Measurements from ENCODE around the gene GALNT14. TPM values are rescaled to one million over a fixed set of nuclear protein-coding genes. Genes with fewer than 3 reads are reported as not detected.

The GALNT14 gene
- total and polyA plus RNA-seq, 9 of the 15 experiments (the other 6 are each of a cell fraction or from before 2014, with no cell fraction given), result 0.11 TPM; not detected in 8

DNA sequence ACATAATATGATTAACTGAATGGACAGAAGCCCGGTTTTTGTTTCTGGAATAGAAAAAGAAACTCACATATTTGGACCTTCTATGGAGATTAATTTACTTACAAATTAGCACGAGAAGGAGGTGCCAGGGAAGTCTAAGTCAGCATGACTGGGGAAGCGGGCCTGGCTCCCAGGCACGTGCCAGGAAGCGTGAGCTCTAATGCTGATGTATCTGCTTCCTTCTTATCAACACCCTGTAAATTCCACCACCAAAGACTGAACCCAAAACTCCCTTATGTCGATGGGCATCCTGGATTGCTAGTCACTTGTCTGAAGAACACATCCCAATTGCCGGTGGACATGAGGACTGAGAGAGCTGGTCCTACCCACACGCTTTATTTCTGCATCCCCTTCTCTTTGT lies 134.5 kb downstream of the GALNT14 start:
- WGBS (ENCODE audit: insufficient coverage, low coverage, missing lambda C conversion rate), result 0% methylated on average over 8 of the region's 8 CpGs
- H4K20me1 ChIP-seq (replicated peaks; ENCODE audit: control insufficient read depth, insufficient read depth, low read length), result no peaks in the 10 kb centered on the region
- no peak for DNase-seq (ENCODE audit: extremely low read depth in 1 of 4, low spot score in 3 of 4)
- H3K9ac ChIP-seq (ENCODE audit: insufficient read depth in 1 of 2, low read depth in 2 of 2, low read length in 2 of 2), result no peak overlapping the region
- H2AFZ ChIP-seq (ENCODE audit: low read depth, low read length), result no peak overlapping the region
- H3K4me2 ChIP-seq (ENCODE audit: insufficient read depth, low read length), result no peak overlapping the region
- intact Hi-C loops (cut with micrococcal nuclease), result no loop called here
- ChIA-PET CTCF (ENCODE audit: low intra/inter-chr PET ratio) (no interaction called here), POLR2A (interaction anchor here (0.7 kb wide), 1 partner anchor 1639 kb away, joined by 4 read pairs; no protein-coding TSS in a partner anchor)
- peaks cover 2 to 23% of the 10 kb centered on the region in 2 experiments; a peak in 3 of 5 replicates for H3K27me3 ChIP-seq (ENCODE audit: control insufficient read depth in 2 of 2, insufficient read depth in 2 of 2, low read length in 2 of 2)
- no peak for TF ChIP-seq U2AF1 (optimal IDR thresholded peaks at IDR 0.05; ENCODE audit: low read depth, low read length)
- no peak for TF ChIP-seq DACH1 (IDR thresholded peaks at IDR 0.05; ENCODE audit: partially characterized antibody)
- TF ChIP-seq, protein P1, sequence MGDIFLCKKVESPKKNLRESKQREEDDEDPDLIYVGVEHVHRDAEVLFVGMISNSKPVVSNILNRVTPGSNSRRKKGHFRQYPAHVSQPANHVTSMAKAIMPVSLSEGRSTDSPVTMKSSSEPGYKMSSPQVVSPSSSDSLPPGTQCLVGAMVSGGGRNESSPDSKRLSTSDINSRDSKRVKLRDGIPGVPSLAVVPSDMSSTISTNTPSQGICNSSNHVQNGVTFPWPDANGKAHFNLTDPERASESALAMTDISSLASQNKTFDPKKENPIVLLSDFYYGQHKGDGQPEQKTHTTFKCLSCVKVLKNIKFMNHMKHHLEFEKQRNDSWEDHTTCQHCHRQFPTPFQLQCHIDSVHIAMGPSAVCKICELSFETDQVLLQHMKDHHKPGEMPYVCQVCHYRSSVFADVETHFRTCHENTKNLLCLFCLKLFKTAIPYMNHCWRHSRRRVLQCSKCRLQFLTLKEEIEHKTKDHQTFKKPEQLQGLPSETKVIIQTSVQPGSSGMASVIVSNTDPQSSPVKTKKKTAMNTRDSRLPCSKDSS (IDR thresholded peaks at IDR 0.05; ENCODE audit: low read depth, partially characterized antibody), result no peak
- TF ChIP-seq, protein P2, sequence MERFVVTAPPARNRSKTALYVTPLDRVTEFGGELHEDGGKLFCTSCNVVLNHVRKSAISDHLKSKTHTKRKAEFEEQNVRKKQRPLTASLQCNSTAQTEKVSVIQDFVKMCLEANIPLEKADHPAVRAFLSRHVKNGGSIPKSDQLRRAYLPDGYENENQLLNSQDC (CRISPR knock-in tag; IDR thresholded peaks at IDR 0.05), result no peak
- TF ChIP-seq MEF2D (tag; conservative IDR thresholded peaks at IDR 0.05; ENCODE audit: low read depth), result no peak
- no peak for TF ChIP-seq RFX5 (IDR thresholded peaks at IDR 0.05; ENCODE audit: low read depth, low read length)
- no peak for TF ChIP-seq PRMT5 (CRISPR knock-in tag; IDR thresholded peaks at IDR 0.05)
- no peak for TF ChIP-seq TAF9B (IDR thresholded peaks at IDR 0.05; ENCODE audit: partially characterized antibody)
- no peaks in the 10 kb centered on the region for H3K4me1 ChIP-seq (replicated peaks in 1 of 2; ENCODE audit: control insufficient read depth in 2 of 2, insufficient read depth in 2 of 2, low read length in 2 of 2)
- no peaks in the 10 kb centered on the region for H3K9me3 ChIP-seq (replicated peaks; ENCODE audit: control insufficient read depth, insufficient read depth, low read depth, low read length)
- H3K27ac ChIP-seq (ENCODE audit: extremely low read depth, low read depth, low read length), result no peak overlapping the region
- ATAC-seq, result no peak
- H3K9me1 ChIP-seq (ENCODE audit: control insufficient read depth, insufficient read depth, low read length), result no peaks in the 10 kb centered on the region
- H3K36me3 ChIP-seq (ENCODE audit: control insufficient read depth, insufficient read depth, low read length), result no peaks in the 10 kb centered on the region
- H3K4me3 ChIP-seq, result no peak overlapping the region
- BruUV-seq (replicated peaks), result no TSS peak
- no peak for FAIRE-seq
- no peaks in the 10 kb centered on the region for H3K79me2 ChIP-seq (ENCODE audit: control insufficient read depth, insufficient read depth, low read length)
- in situ Hi-C loops (cut with MboI), result no loop called here
